Bone marrow (tissue), 2 donors: ENCODE measurements around the gene TMEM258.

Source experiments
- DNase-seq, 2 donors: peaks; one replicate each; lab custom pipeline; 2025; lab: John Stamatoyannopoulos, UW

TMEM258 gene

DNA sequence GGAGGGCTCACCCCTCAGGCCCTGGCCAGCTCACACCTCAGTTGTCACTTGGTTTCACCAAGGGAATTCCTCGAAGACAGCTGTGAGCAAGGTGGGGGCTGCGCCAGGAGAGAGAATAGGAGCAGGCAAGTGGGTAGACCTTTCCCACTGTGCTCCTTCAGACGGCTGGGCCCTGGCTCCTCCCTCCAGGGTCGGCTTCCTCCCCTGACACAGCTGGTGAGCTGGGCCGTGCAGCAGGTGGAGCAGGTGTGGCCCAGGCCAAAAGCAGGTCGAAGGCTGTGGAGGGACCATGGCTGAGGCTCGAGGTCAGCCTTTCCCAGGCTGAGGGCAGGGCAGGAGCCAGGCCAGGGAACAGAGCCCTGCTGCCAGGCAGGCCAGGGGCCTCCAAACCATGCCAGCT is 52.4 kb downstream of the TMEM258 start:
- DNase-seq, result no peak

DNA sequence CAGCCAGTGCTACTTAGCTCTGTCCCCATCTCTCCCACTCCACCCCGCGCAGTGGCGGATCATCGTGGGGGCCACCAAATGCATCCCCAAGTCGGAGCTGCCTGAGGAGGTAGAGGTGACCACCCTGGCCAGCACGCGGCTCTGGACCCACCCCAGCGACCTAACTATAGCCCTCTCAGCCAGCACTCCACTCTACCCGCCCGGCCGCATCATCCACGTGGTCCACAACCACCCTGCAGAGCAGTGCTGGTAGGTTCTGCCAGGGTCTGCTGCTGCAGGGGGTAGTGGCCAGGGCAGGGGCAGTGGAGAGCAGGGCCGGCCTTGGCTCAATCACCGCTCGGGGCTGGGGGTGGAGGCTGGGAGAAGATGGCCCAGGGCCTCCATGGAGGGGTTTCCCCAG is 53.0 kb downstream of the TMEM258 start:
- no peak for DNase-seq
